ENCODE measurements around the gene ICAM3. TPM values are rescaled to one million over a fixed set of nuclear protein-coding genes. Genes with fewer than 3 reads are reported as not detected.
A peak's percentile ranks its signal among the peaks of the same experiment; 100 is the strongest.

The ICAM3 gene
- total and polyA plus RNA-seq, 10 of the 15 experiments (the other 5 are each of a cell fraction or from before 2014, with no cell fraction given) = 5.5 to 152 (median 90.7) TPM

- Histone ChIP-seq H3K4me1 (ENCODE audit: control insufficient read depth, insufficient read depth, low read length) (peaks cover 22% of the 10 kb centered on the region), H3K4me2 (ENCODE audit: control insufficient read depth, insufficient read depth) (peak overlapping the region; percentile 88), H4K20me1 (ENCODE audit: control insufficient read depth, insufficient read depth) (no peaks in the 10 kb centered on the region), H3K79me2 (ENCODE audit: control insufficient read depth, insufficient read depth, low read length) (peaks cover 46% of the 10 kb centered on the region), H3K36me3 (ENCODE audit: control insufficient read depth in 2 of 2, insufficient read depth in 2 of 2, low read length in 1 of 2) (peaks cover 10 to 19% of the 10 kb centered on the region in 2 experiments; a peak in 3 of 4 replicates), H3K9me3 (replicated peaks; ENCODE audit: control insufficient read depth, insufficient read depth, low read length) (no peaks in the 10 kb centered on the region), H3K27ac (ENCODE audit: control insufficient read depth, insufficient read depth) (0 out of 2 replicates have a peak overlapping the region, but pooled peaks have one; percentile 25), H2AFZ (ENCODE audit: control insufficient read depth, low read depth, low read length) (peak overlapping the region; percentile 69), H3K27me3 (replicated peaks in 1 of 2; ENCODE audit: control insufficient read depth in 2 of 2, insufficient read depth in 2 of 2, low read length in 1 of 2) (no peaks in the 10 kb centered on the region), H3K9ac (ENCODE audit: control insufficient read depth, insufficient read depth, low read length) (peak overlapping the region; percentile 67), H3K4me3 (peak overlapping the region; percentile 72; the same call in 1 of the 2 replicates)
- WGBS (ENCODE audit: insufficient coverage, insufficient replicate concordance, low lambda C conversion rate, missing lambda C conversion rate) = 57% methylated on average over 44 of the region's 44 CpGs
- POLR2A ChIA-PET = interaction anchor here (0.5 to 1.8 kb wide), 9 partner anchors 8 to 508 kb away, joined by 3 to 11 read pairs (median 6); partner anchors contain the start of gene ICAM5
- in situ Hi-C loops (cut with MboI) = no loop called here
- no peak for TF ChIP-seq EZH2 (IDR thresholded peaks at IDR 0.05; ENCODE audit: borderline replicate concordance, control insufficient read depth, low read depth, low read length)
- TF ChIP-seq RUNX3 (IDR thresholded peaks at IDR 0.05; ENCODE audit: low read length) = peak; percentile 37; the same call in 1 of the 2 replicates
- TF ChIP-seq E2F4 (IDR thresholded peaks at IDR 0.05; ENCODE audit: low read depth, low read length) = no peak
- TF ChIP-seq, protein P1, sequence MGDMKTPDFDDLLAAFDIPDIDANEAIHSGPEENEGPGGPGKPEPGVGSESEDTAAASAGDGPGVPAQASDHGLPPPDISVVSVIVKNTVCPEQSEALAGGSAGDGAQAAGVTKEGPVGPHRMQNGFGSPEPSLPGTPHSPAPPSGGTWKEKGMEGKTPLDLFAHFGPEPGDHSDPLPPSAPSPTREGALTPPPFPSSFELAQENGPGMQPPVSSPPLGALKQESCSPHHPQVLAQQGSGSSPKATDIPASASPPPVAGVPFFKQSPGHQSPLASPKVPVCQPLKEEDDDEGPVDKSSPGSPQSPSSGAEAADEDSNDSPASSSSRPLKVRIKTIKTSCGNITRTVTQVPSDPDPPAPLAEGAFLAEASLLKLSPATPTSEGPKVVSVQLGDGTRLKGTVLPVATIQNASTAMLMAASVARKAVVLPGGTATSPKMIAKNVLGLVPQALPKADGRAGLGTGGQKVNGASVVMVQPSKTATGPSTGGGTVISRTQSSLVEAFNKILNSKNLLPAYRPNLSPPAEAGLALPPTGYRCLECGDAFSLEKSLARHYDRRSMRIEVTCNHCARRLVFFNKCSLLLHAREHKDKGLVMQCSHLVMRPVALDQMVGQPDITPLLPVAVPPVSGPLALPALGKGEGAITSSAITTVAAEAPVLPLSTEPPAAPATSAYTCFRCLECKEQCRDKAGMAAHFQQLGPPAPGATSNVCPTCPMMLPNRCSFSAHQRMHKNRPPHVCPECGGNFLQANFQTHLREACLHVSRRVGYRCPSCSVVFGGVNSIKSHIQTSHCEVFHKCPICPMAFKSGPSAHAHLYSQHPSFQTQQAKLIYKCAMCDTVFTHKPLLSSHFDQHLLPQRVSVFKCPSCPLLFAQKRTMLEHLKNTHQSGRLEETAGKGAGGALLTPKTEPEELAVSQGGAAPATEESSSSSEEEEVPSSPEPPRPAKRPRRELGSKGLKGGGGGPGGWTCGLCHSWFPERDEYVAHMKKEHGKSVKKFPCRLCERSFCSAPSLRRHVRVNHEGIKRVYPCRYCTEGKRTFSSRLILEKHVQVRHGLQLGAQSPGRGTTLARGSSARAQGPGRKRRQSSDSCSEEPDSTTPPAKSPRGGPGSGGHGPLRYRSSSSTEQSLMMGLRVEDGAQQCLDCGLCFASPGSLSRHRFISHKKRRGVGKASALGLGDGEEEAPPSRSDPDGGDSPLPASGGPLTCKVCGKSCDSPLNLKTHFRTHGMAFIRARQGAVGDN (IDR thresholded peaks at IDR 0.05) = no peak
- no peak for TF ChIP-seq STAT3 (IDR thresholded peaks at IDR 0.05; ENCODE audit: low read depth, low read length)
- no peak for TF ChIP-seq YY1 (IDR thresholded peaks at IDR 0.05; ENCODE audit: low read depth, low read length)
- TF ChIP-seq NKRF (conservative IDR thresholded peaks at IDR 0.05) = no peak
- SMC1A ChIA-PET (ENCODE audit: uncharacterized antibody, unreplicated experiment) = interaction anchor here (0.9 to 2.5 kb wide), 5 partner anchors 46 to 74 kb away, joined by 3 to 11 read pairs (median 4); partner anchors contain the start of genes ICAM4 and TYK2
- RAD21 ChIA-PET (ENCODE audit: unreplicated experiment) = interaction anchor here (0.6 to 1.4 kb wide), 10 partner anchors 16 to 479 kb away, joined by 3 to 15 read pairs (median 6); partner anchors contain the start of genes ICAM1 and ICAM5
- intact Hi-C loops (cut with micrococcal nuclease; ENCODE audit: unreplicated experiment) = loop anchor here (5.0 kb wide), 2 partner anchors 53 to 62 kb away; partner anchors contain the start of gene ICAM1
- CTCF ChIA-PET = interaction anchor here (0.6 to 2.9 kb wide), 6 partner anchors 43 to 225 kb away, joined by 3 to 15 read pairs (median 3); partner anchors contain the start of gene TYK2
- peak; percentile 23 for ATAC-seq
- BruUV-seq (replicated peaks) = TSS peak; percentile 85
- DNase-seq (ENCODE audit: low read depth, low spot score) = no peak
- FAIRE-seq = no peak
These were observed 5.5 kb downstream of the ICAM3 start for GRCh38 chr19:10333758-10334587.
